ENCODE data around the gene ATP9B.

ATP9B gene

GRCh38 chr18:79339094-79339908 is 270.1 kb downstream of the ATP9B start:
- Histone ChIP-seq H3K9ac (ENCODE audit: low read depth, low read length, poor library complexity, severe bottlenecking) (no peak overlapping the region), H4K20me1 (ENCODE audit: insufficient read depth, low read length, poor library complexity, severe bottlenecking) (no peaks in the 10 kb centered on the region), H2AFZ (ENCODE audit: low read length) (no peak overlapping the region), H3K4me1 (ENCODE audit: insufficient read depth, low read length, poor library complexity, severe bottlenecking) (no peaks in the 10 kb centered on the region), H3K36me3 (ENCODE audit: insufficient read depth, low read length) (peaks cover 16% of the 10 kb centered on the region; the same call in 1 of the 2 replicates), H3K9me3 (ENCODE audit: insufficient read depth, low read depth, low read length) (no peaks in the 10 kb centered on the region), H3K9me2 (replicated peaks; ENCODE audit: low read depth, low read length) (no peaks in the 10 kb centered on the region), H3K79me2 (ENCODE audit: insufficient read depth, low read length) (no peaks in the 10 kb centered on the region), H3K4me3 (ENCODE audit: low read length, poor library complexity, severe bottlenecking) (no peak overlapping the region), H3K4me2 (ENCODE audit: low read depth, low read length, poor library complexity, severe bottlenecking) (no peak overlapping the region), H3K27me3 (ENCODE audit: insufficient read depth, low read length, poor library complexity, severe bottlenecking) (no peaks in the 10 kb centered on the region), H3F3A (ENCODE audit: low read depth) (no peaks in the 10 kb centered on the region)
- TF ChIP-seq CTCF (conservative IDR thresholded peaks at IDR 0.05; ENCODE audit: low read length), result no peak
- TF ChIP-seq EZH2phosphoT487 (IDR thresholded peaks at IDR 0.05; ENCODE audit: borderline replicate concordance), result no peak

- H3K27me3 ChIP-seq (ENCODE audit: insufficient read depth, low read length, poor library complexity, severe bottlenecking), result no peaks in the 10 kb centered on the region
- H3K36me3 ChIP-seq (ENCODE audit: insufficient read depth, low read length), result peaks cover 34% of the 10 kb centered on the region; the same call in 1 of the 2 replicates
- H3K9me2 ChIP-seq (replicated peaks; ENCODE audit: low read depth, low read length), result no peaks in the 10 kb centered on the region
- H3K79me2 ChIP-seq (ENCODE audit: insufficient read depth, low read length), result no peaks in the 10 kb centered on the region
- no peaks in the 10 kb centered on the region for H3F3A ChIP-seq (ENCODE audit: low read depth)
- H3K4me1 ChIP-seq (ENCODE audit: insufficient read depth, low read length, poor library complexity, severe bottlenecking), result peaks cover 3% of the 10 kb centered on the region
- H3K9me3 ChIP-seq (ENCODE audit: insufficient read depth, low read depth, low read length), result no peaks in the 10 kb centered on the region
- no peak overlapping the region for H3K4me3 ChIP-seq (ENCODE audit: low read length, poor library complexity, severe bottlenecking)
- no peak overlapping the region for H3K4me2 ChIP-seq (ENCODE audit: low read depth, low read length, poor library complexity, severe bottlenecking)
- H3K9ac ChIP-seq (ENCODE audit: low read depth, low read length, poor library complexity, severe bottlenecking), result no peak overlapping the region
- no peak overlapping the region for H2AFZ ChIP-seq (ENCODE audit: low read length)
- no peaks in the 10 kb centered on the region for H4K20me1 ChIP-seq (ENCODE audit: insufficient read depth, low read length, poor library complexity, severe bottlenecking)
- TF ChIP-seq EZH2phosphoT487 (IDR thresholded peaks at IDR 0.05; ENCODE audit: borderline replicate concordance) (no peak), CTCF (conservative IDR thresholded peaks at IDR 0.05; ENCODE audit: low read length) (no peak)
These were observed 274.5 kb downstream of the ATP9B start for GRCh38 chr18:79343567-79344207.

DNA sequence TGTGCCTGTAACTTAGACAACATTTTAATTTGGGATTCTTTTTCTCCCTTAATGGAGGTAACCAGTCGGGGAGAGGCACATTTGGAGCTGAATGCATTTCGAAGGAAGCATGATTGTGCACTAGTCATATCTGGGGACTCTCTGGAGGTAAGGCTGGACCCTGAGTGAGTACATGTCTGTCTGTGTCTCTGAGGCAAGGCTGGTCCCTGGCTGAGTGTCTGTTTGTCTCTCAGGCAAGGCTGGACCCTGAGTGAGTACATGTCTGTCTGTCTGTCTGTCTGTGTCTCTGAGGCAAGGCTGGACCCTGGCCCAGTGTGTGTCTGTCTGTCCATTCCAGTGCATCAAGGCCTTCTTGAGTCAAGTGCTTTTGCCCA is 275.0 kb downstream of the ATP9B start:
- Histone ChIP-seq H3K79me2 (ENCODE audit: insufficient read depth, low read length) (no peaks in the 10 kb centered on the region), H3K9me2 (replicated peaks; ENCODE audit: low read depth, low read length) (no peaks in the 10 kb centered on the region), H3K4me1 (ENCODE audit: insufficient read depth, low read length, poor library complexity, severe bottlenecking) (peaks cover 3% of the 10 kb centered on the region), H3K9me3 (ENCODE audit: insufficient read depth, low read depth, low read length) (no peaks in the 10 kb centered on the region), H3F3A (ENCODE audit: low read depth) (no peaks in the 10 kb centered on the region), H3K4me2 (ENCODE audit: low read depth, low read length, poor library complexity, severe bottlenecking) (no peak overlapping the region), H3K27me3 (ENCODE audit: insufficient read depth, low read length, poor library complexity, severe bottlenecking) (no peaks in the 10 kb centered on the region), H3K9ac (ENCODE audit: low read depth, low read length, poor library complexity, severe bottlenecking) (no peak overlapping the region), H3K4me3 (ENCODE audit: low read length, poor library complexity, severe bottlenecking) (no peak overlapping the region), H2AFZ (ENCODE audit: low read length) (no peak overlapping the region), H4K20me1 (ENCODE audit: insufficient read depth, low read length, poor library complexity, severe bottlenecking) (no peaks in the 10 kb centered on the region), H3K36me3 (ENCODE audit: insufficient read depth, low read length) (peaks cover 34% of the 10 kb centered on the region; the same call in 1 of the 2 replicates)
- TF ChIP-seq EZH2phosphoT487 (IDR thresholded peaks at IDR 0.05; ENCODE audit: borderline replicate concordance) (no peak), CTCF (conservative IDR thresholded peaks at IDR 0.05; ENCODE audit: low read length) (no peak)

Measured in Loucy (cell line).